DOHH2 (cell line): ENCODE results near the gene FBN1.

Experiments
- H3F3A ChIP-seq: fragments of 200-600 bp; sonication (generic), shearing (Covaris generic); 2 replicates; pipeline ENCODE4 v1.6.0; 2016; ENCODE audit warnings: antibody characterized with exemption, mild to moderate bottlenecking; ENCODE audit not compliant: control insufficient read depth, insufficient read depth
- H3K27ac ChIP-seq: fragments of 200-600 bp; sonication (generic); 2 replicates; pipeline ENCODE4 v1.5.1; 2014; ENCODE audit warnings: low read depth, mild to moderate bottlenecking, low read length, moderate library complexity
- H3K27me3 ChIP-seq: fragments of 200-600 bp; sonication (generic); 2 replicates; pipeline ENCODE4 v1.6.1; 2014; ENCODE audit warnings: mild to moderate bottlenecking, low read length, mixed read lengths; ENCODE audit not compliant: control insufficient read depth
- H3K36me3 ChIP-seq: fragments of 200-600 bp; sonication (generic); 2 replicates; pipeline ENCODE4 v1.6.1; 2014; ENCODE audit warnings: mild to moderate bottlenecking, low read length, moderate library complexity, mixed read lengths; ENCODE audit not compliant: control insufficient read depth
- H3K4me1 ChIP-seq: fragments of 200-600 bp; sonication (generic); 2 replicates; pipeline ENCODE4 v1.6.1; 2014; ENCODE audit warnings: mild to moderate bottlenecking, low read length, mixed read lengths; ENCODE audit not compliant: control insufficient read depth
- H3K4me2 ChIP-seq: fragments of 200-600 bp; sonication (generic); 2 replicates; pipeline ENCODE4 v1.6.0; 2014; ENCODE audit warnings: mild to moderate bottlenecking, low read length, moderate library complexity
- H3K4me3 ChIP-seq: fragments of 200-600 bp; sonication (generic); 2 replicates; pipeline ENCODE4 v1.5.1; 2014; ENCODE audit warnings: mild to moderate bottlenecking, low read length, mixed read lengths
- H3K79me2 ChIP-seq: fragments of 200-600 bp; sonication (generic); 2 replicates; pipeline ENCODE4 v1.6.1; 2014; ENCODE audit warnings: mild to moderate bottlenecking, low read length, mixed read lengths; ENCODE audit not compliant: control insufficient read depth
- H3K9me2 ChIP-seq: fragments of 200-600 bp; sonication (generic); replicated peaks from 2 replicates; pipeline ENCODE4 v1.6.1; 2014; ENCODE audit warnings: mild to moderate bottlenecking, low read length, mixed read lengths; ENCODE audit not compliant: control insufficient read depth
- H3K9me3 ChIP-seq: fragments of 200-600 bp; sonication (generic); 2 replicates; pipeline ENCODE4 v1.6.1; 2014; ENCODE audit warnings: antibody characterized with exemption, low read length, mixed read lengths; ENCODE audit not compliant: control insufficient read depth, insufficient read depth
- H4K20me1 ChIP-seq: fragments of 200-600 bp; sonication (generic); 2 replicates; pipeline ENCODE4 v1.6.0; 2014; ENCODE audit warnings: low read depth, mild to moderate bottlenecking, antibody characterized with exemption, low read length, moderate library complexity; ENCODE audit not compliant: control insufficient read depth, insufficient read depth
- CTCF ChIP-seq: fragments of 200-600 bp; sonication (generic); IDR thresholded peaks from one replicate; pipeline ENCODE4 v1.5.1; 2014; ENCODE audit warnings: antibody characterized with exemption, mild to moderate bottlenecking, low read depth, low read length; ENCODE audit not compliant: poor library complexity, severe bottlenecking
- EZH2phosphoT487 ChIP-seq: fragments of 200-600 bp; sonication (generic); IDR thresholded peaks from 2 replicates; pipeline ENCODE4 v1.6.1; 2017; ENCODE audit warnings: borderline replicate concordance, mild to moderate bottlenecking, antibody characterized with exemption, low read length, moderate library complexity, mixed read lengths

Gene FBN1

GRCh38 chr15:48522911-48523310 lies 122.6 kb downstream of the FBN1 start:
- TF ChIP-seq CTCF (no peak), EZH2phosphoT487 (no peak)
- Histone ChIP-seq H3F3A (no peaks in the 10 kb centered on the region), H3K27ac (no peak overlapping the region), H3K4me3 (no peak overlapping the region), H3K4me2 (no peak overlapping the region), H4K20me1 (no peaks in the 10 kb centered on the region), H3K79me2 (no peaks in the 10 kb centered on the region), H3K4me1 (no peaks in the 10 kb centered on the region), H3K9me3 (no peaks in the 10 kb centered on the region), H3K27me3 (no peaks in the 10 kb centered on the region), H3K9me2 (no peaks in the 10 kb centered on the region), H3K36me3 (no peaks in the 10 kb centered on the region)

GRCh38 chr15:48522123-48522522 lies 123.4 kb downstream of the FBN1 start:
- Histone ChIP-seq H3K9me3 (no peaks in the 10 kb centered on the region), H4K20me1 (no peaks in the 10 kb centered on the region), H3K9me2 (no peaks in the 10 kb centered on the region), H3K79me2 (no peaks in the 10 kb centered on the region), H3K4me3 (no peak overlapping the region), H3K4me2 (no peak overlapping the region), H3F3A (no peaks in the 10 kb centered on the region), H3K4me1 (no peaks in the 10 kb centered on the region), H3K27me3 (no peaks in the 10 kb centered on the region), H3K27ac (no peak overlapping the region), H3K36me3 (no peaks in the 10 kb centered on the region)
- TF ChIP-seq EZH2phosphoT487, result no peak

GRCh38 chr15:48520376-48521155 lies 124.9 kb downstream of the FBN1 start:
- no peaks in the 10 kb centered on the region for H3K36me3 ChIP-seq
- no peak overlapping the region for H3K4me3 ChIP-seq
- no peaks in the 10 kb centered on the region for H3F3A ChIP-seq
- H3K4me2 ChIP-seq, result no peak overlapping the region
- no peaks in the 10 kb centered on the region for H3K27me3 ChIP-seq
- no peaks in the 10 kb centered on the region for H3K4me1 ChIP-seq
- H4K20me1 ChIP-seq, result no peaks in the 10 kb centered on the region
- TF ChIP-seq CTCF (no peak), EZH2phosphoT487 (no peak)
- no peaks in the 10 kb centered on the region for H3K9me2 ChIP-seq
- no peaks in the 10 kb centered on the region for H3K79me2 ChIP-seq
- H3K27ac ChIP-seq, result no peak overlapping the region
- no peaks in the 10 kb centered on the region for H3K9me3 ChIP-seq

- H3K27me3 ChIP-seq, result no peaks in the 10 kb centered on the region
- H3K79me2 ChIP-seq, result no peaks in the 10 kb centered on the region
- no peaks in the 10 kb centered on the region for H3K9me2 ChIP-seq
- TF ChIP-seq EZH2phosphoT487, result no peak
- TF ChIP-seq CTCF, result no peak
- no peaks in the 10 kb centered on the region for H4K20me1 ChIP-seq
- H3K27ac ChIP-seq, result no peak overlapping the region
- no peak overlapping the region for H3K4me2 ChIP-seq
- H3K4me3 ChIP-seq, result no peak overlapping the region
- no peaks in the 10 kb centered on the region for H3K4me1 ChIP-seq
- no peaks in the 10 kb centered on the region for H3K9me3 ChIP-seq
- no peaks in the 10 kb centered on the region for H3F3A ChIP-seq
- H3K36me3 ChIP-seq, result no peaks in the 10 kb centered on the region
Measured at GRCh38 chr15:48516121-48516520, 129.4 kb downstream of the FBN1 start.
